HUES6 (cell line): ENCODE data around the gene HEATR5A.
"Not testable (repeated sequence)": the region's sequence is repeated elsewhere in the genome, so short reads cannot be mapped to it uniquely, and the experiment has no call there.

ENCODE experiments used
- H3K27ac ChIP-seq: 2 replicates; pipeline ENCODE4 v1.7.0; 2013; ENCODE audit warnings: low read depth, mild to moderate bottlenecking, low read length, inconsistent platforms
- H3K27me3 ChIP-seq: 2 replicates; pipeline ENCODE4 v1.6.1; 2013; ENCODE audit warnings: low read length; ENCODE audit not compliant: control insufficient read depth, insufficient read depth
- H3K36me3 ChIP-seq: 2 replicates; pipeline ENCODE4 v1.6.1; 2013; ENCODE audit warnings: low read length; ENCODE audit not compliant: control insufficient read depth, insufficient read depth
- H3K4me1 ChIP-seq: 2 replicates; pipeline ENCODE4 v1.6.1; 2013; ENCODE audit warnings: low read length; ENCODE audit not compliant: control insufficient read depth, insufficient read depth
- H3K4me3 ChIP-seq: 2 replicates; pipeline ENCODE4 v1.5.1; 2013; ENCODE audit warnings: low read depth, low read length
- H3K9ac ChIP-seq: one replicate; pipeline ENCODE4 v1.6.1; 2013; ENCODE audit warnings: mild to moderate bottlenecking, low read length
- H3K9me3 ChIP-seq: 2 replicates; pipeline ENCODE4 v1.6.1; 2013; ENCODE audit warnings: low read depth, low read length; ENCODE audit not compliant: control insufficient read depth, insufficient read depth

HEATR5A gene

DNA sequence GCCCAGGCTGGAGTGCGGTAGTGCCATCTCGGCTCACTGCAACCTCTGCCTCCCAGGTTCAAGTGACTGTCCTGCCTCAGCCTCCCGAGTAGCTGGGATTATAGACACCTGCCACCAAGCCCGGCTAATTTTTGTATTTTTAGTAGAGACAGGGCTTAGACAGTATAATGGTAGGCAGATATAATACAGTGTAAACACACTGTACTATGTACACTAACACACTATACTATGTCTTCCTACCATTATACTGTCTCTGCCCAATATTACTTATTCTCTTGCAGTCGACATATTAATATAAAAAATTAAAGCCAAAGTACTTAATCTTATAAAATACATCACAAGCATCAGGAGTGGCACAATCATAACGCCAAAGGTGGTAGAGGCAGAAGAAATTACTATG, 21.9 kb upstream of the HEATR5A start:
- Histone ChIP-seq H3K27me3 (no peaks in the 10 kb centered on the region), H3K27ac (no peak overlapping the region), H3K4me1 (no peaks in the 10 kb centered on the region), H3K36me3 (peaks cover 6% of the 10 kb centered on the region; the same call in 1 of the 2 replicates), H3K9me3 (peaks cover 7% of the 10 kb centered on the region; the same call in 1 of the 2 replicates), H3K9ac (no peak overlapping the region), H3K4me3 (no peak overlapping the region)

DNA sequence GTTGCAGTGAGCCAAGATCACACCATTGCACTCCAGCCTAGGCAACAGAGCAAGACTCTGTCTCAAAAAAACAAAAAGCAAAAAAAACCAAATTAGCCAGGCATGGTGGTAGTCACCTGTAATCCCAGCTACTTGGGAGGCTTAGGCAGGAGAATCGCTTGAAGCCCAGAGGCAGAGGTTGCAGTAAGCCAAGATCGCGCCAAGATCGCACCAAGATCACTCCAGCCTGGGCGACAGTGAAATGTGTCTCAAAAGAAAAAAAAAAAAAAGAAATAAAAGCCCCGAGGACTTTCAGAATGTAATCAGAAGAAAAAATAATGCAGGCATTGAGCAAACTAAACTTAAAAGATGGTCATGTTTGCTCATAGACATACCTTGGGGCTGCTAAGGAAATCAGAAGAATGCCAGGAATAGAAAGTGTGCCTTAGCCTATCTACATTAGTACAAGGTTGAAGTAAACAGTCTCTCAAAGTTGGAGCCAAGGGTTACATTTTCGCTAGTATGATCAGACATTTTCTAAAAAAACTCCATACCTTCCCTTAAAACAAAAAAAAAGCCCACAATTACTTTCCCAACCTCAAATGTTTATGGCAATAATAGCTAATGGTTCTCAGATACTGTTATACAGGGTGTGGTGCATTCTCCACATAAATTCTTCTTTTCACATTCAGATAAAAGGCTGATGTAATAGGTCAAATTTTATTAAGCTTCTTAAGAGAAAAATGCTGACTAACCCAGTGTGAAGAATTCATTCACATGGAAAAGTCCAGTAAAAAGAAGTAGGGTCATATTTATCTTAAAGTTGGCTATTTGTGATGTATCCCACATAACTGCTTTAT, 21.1 kb upstream of the HEATR5A start:
- no peaks in the 10 kb centered on the region for H3K27me3 ChIP-seq
- H3K27ac ChIP-seq = no peak overlapping the region
- peaks cover 7% of the 10 kb centered on the region; the same call in 1 of the 2 replicates for H3K9me3 ChIP-seq
- H3K4me1 ChIP-seq = no peaks in the 10 kb centered on the region
- H3K9ac ChIP-seq = no peak overlapping the region
- H3K4me3 ChIP-seq = no peak overlapping the region
- peaks cover 6% of the 10 kb centered on the region; the same call in 1 of the 2 replicates for H3K36me3 ChIP-seq

DNA sequence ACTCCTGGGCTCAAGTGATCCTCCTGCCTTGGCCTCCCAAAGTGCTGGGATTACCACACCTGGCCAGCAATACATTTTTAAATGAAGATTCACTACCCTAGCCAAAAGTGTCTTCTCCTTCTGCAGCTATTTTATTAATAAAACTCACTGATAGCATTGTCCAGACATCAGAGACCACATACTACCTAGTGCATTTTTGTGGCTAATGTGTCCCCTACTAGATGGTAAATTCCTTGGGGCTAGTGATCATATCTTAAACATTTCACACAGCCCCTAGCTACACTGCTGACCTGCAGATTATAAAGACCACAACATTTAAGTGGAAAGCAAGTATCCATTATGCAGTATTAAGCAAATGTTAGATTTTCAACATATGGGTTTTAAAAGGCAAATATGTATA, 19.9 kb upstream of the HEATR5A start:
- Histone ChIP-seq H3K27me3 (no peaks in the 10 kb centered on the region), H3K4me1 (no peaks in the 10 kb centered on the region), H3K27ac (no peak overlapping the region), H3K36me3 (peaks cover 6% of the 10 kb centered on the region; the same call in 1 of the 2 replicates), H3K9me3 (peaks cover 7% of the 10 kb centered on the region; the same call in 1 of the 2 replicates), H3K9ac (no peak overlapping the region), H3K4me3 (no peak overlapping the region)

DNA sequence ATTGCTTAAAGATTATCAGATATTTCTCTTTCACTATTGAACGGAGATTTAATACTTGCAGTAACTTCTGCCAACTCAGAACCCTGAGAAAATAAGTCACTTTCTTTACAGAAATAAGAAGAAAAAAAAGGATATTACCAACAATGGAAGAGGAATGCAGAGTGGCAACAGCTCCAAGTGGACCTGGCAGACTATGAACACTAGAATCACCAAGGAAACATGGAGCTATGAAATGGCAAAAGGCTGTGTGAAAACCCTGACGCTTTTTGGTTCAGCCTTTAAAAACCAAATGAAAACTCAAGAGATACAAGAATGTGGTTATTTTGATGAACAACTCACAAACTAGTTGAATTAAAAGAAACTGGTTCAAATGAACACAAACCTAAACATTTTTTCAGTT, 19.2 kb upstream of the HEATR5A start:
- Histone ChIP-seq H3K4me1 (no peaks in the 10 kb centered on the region), H3K4me3 (no peak overlapping the region), H3K27me3 (no peaks in the 10 kb centered on the region), H3K9me3 (peaks cover 7% of the 10 kb centered on the region; the same call in 1 of the 2 replicates), H3K36me3 (peaks cover 6% of the 10 kb centered on the region; the same call in 1 of the 2 replicates), H3K9ac (no peak overlapping the region), H3K27ac (no peak overlapping the region)

DNA sequence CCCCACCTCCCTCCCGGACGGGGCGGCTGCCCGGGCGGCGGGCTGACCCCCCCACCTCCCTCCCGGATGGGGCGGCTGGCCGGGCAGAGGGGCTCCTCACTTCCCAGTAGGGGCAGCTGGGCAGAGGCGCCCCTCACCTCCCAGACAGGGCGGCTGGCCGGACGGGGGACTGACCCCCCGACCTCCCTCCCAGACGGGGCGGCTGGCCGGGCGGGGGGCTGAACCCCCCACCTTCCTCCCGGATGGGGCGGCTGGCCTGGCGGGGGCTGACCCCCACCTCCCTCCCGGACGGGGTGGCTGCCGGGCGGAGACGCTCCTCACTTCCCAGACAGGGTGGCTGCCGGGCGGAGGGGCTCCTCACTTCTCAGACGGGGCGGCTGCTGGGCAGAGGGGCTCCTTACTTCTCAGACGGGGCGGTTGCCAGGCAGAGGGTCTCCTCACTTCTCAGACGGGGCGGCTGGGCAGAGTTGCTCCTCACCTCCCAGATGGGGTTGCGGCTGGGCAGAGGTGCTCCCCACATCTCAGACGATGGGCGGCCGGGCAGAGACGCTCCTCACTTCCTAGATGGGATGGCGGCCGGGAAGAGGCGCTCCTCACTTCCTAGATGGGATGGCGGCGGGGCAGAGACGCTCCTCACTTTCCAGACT, 16.8 kb upstream of the HEATR5A start:
- not testable (repeated sequence) for H3K27me3 ChIP-seq, H3K4me3 ChIP-seq, H3K27ac ChIP-seq, H3K36me3 ChIP-seq, H3K9ac ChIP-seq, H3K4me1 ChIP-seq, H3K9me3 ChIP-seq

DNA sequence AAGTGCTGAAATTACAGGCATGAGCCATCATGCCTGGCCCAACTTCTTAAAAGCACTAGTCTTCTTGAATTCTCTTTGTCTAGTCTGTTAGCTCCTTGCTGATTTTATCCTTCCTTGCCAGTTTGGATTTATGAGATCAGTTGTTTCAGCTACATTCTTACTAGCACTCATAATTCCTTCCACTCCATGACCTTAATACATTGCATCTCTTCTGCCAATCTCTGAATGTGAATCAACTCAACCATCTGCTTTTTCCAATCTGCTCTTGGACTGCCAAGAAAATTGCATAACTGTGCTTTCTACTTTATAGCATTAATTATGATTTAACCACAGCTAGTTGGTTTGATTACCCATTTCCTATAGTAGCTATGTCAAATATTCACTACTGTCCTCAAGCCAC, 14.9 kb upstream of the HEATR5A start:
- H3K27me3 ChIP-seq = no peaks in the 10 kb centered on the region
- no peak overlapping the region for H3K9ac ChIP-seq
- H3K4me3 ChIP-seq = no peak overlapping the region
- peaks cover 6% of the 10 kb centered on the region; the same call in 1 of the 2 replicates for H3K36me3 ChIP-seq
- no peak overlapping the region for H3K27ac ChIP-seq
- H3K9me3 ChIP-seq = peaks cover 14% of the 10 kb centered on the region
- no peaks in the 10 kb centered on the region for H3K4me1 ChIP-seq

DNA sequence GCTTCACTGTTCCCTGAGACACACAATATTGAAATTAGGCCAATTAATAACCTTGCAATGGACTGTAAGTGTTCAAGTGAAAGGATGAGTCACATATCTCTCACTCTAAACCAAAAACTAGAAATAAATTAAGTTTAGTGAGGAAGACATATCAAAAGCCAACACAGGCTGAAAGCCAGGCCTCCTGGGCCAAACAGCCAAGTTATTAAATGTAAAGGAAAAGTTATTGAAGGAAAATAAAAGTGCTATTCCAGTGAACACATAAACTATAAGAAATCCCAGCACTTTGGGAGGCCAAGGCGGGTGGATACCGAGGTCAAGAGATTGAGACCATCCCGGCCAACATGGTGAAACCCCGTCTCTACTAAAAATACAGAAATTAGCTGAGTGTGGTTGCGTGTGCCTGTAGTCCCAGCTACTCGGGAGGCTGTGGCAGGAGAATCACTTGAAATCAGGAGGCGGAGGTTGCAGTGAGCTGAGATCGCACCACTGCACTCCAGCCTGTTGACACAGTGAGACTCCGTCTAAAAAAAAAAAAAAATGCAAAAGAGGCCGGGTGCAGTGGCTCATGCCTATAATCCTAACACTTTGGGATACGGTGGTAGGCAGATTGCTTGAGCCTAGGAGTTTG, 10.4 kb upstream of the HEATR5A start:
- H3K4me1 ChIP-seq = peaks cover 7% of the 10 kb centered on the region
- H3K36me3 ChIP-seq = no peaks in the 10 kb centered on the region
- H3K27ac ChIP-seq = no peak overlapping the region
- no peak overlapping the region for H3K4me3 ChIP-seq
- no peak overlapping the region for H3K9ac ChIP-seq
- H3K9me3 ChIP-seq = peaks cover 7% of the 10 kb centered on the region
- no peaks in the 10 kb centered on the region for H3K27me3 ChIP-seq

DNA sequence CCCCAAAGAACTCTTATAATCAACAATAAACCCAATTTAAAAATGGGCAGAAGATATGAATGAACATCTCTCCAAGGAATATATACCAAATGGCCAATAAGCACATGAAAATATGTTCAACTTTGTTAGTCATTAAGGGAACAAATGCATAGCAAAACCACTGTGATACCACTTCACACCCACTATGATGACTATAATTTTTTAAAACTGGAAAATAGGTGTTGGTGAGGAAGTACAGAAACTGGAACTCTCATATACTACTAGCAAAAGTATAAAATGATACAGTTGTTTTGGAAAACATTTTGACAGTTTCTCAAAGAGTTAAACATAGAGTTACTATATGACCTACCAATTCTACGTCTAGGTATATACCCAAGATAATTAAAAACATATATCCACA, 9.4 kb upstream of the HEATR5A start:
- H3K36me3 ChIP-seq = no peaks in the 10 kb centered on the region
- no peak overlapping the region for H3K4me3 ChIP-seq
- peaks cover 7% of the 10 kb centered on the region for H3K9me3 ChIP-seq
- H3K9ac ChIP-seq = no peak overlapping the region
- peaks cover 7% of the 10 kb centered on the region for H3K4me1 ChIP-seq
- H3K27ac ChIP-seq = no peak overlapping the region
- no peaks in the 10 kb centered on the region for H3K27me3 ChIP-seq

DNA sequence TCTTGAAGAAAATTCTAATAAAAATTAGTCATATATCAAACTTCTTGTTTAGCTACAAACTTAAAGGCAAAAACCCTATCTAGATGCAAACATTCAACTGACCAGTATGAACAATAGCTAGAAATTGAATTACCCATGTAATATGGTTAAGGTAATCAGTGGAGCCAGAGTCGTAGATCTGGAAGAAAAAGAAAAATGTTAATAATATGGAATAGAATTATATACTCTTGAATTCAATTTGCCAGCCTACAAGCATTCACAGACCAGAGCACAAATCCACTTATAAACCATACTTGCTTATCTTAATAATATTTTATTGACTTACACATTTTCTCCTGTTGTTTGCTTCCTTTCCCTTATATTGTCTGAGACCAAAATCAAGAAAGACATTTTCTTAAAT, 7.7 kb upstream of the HEATR5A start:
- H3K4me1 ChIP-seq = peaks cover 7% of the 10 kb centered on the region
- H3K27ac ChIP-seq = no peak overlapping the region
- no peak overlapping the region for H3K9ac ChIP-seq
- H3K36me3 ChIP-seq = no peaks in the 10 kb centered on the region
- no peak overlapping the region for H3K4me3 ChIP-seq
- no peaks in the 10 kb centered on the region for H3K27me3 ChIP-seq
- peaks cover 7% of the 10 kb centered on the region for H3K9me3 ChIP-seq

DNA sequence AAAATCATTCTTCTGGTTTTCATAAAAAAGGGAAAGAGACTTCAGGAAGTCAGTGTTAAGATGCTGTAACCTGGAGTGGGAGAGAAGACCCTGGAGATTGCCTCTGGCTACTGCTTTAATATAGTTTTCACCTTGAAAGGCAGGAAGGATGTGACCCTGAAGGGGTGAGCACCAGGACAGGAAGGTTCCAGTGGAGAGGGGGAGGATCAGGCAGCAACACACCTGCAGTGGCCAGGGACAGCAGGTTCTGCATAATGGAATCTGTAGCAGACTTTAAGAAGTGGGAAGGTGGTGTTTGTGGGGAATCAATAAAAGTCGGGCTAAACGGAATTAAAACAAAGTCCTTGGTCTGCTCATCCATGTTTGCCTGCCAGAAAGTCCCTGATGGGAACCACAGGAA, 6.3 kb upstream of the HEATR5A start:
- Histone ChIP-seq H3K4me1 (peaks cover 7% of the 10 kb centered on the region), H3K4me3 (no peak overlapping the region), H3K27me3 (no peaks in the 10 kb centered on the region), H3K9me3 (peaks cover 3% of the 10 kb centered on the region), H3K9ac (no peak overlapping the region), H3K36me3 (no peaks in the 10 kb centered on the region), H3K27ac (no peak overlapping the region)

DNA sequence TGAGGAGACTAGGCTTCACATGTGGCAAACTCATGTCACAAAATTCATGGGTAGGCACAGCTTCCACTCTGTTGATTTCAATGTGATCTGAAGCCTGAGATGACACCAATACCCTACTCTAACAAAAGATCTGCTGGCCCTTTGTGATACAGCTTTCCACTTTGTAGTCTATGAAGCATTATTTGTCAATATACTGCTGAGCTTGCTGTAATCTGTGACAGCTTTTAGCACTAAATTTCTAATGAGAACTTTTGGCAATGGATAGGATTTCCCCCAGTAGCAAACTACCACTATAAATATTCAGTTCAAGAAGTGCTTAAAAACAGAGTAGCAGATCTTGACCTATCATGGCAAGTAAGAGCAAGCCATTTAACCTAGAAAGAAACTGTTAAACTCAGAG, 5.6 kb upstream of the HEATR5A start:
- no peak overlapping the region for H3K27ac ChIP-seq
- H3K36me3 ChIP-seq = no peaks in the 10 kb centered on the region
- no peaks in the 10 kb centered on the region for H3K9me3 ChIP-seq
- no peak overlapping the region for H3K9ac ChIP-seq
- H3K27me3 ChIP-seq = no peaks in the 10 kb centered on the region
- H3K4me3 ChIP-seq = no peak overlapping the region
- H3K4me1 ChIP-seq = peaks cover 8% of the 10 kb centered on the region
